HepG2 (cell line): ENCODE measurements around the gene C11orf54. TPM values are rescaled to one million over a fixed set of nuclear protein-coding genes. Genes with fewer than 3 reads are reported as not detected.

Experiments
- CBX2 ChIP-seq, 2 experiments: fragments of 200-600 bp in 1 of 2; sonication (generic); formaldehyde crosslinking in 1 of 2; IDR thresholded peaks; 2 replicates each; pipeline versions ENCODE4 v1.7.0 to v1.8.1; 2018 to 2022; ENCODE audit warnings: low read depth in 2 of 2, low read length in 1 of 2, mild to moderate bottlenecking in 1 of 2, missing genetic modification reagents in 1 of 2
- IKZF4 ChIP-seq: sonication (generic); formaldehyde crosslinking; IDR thresholded peaks from 2 replicates; pipeline ENCODE4 v1.5.1; 2020; ENCODE audit warnings: borderline replicate concordance, mild to moderate bottlenecking, low read depth, missing genetic modification reagents; ENCODE audit errors: not compliant biosample characterization
- KLF11 ChIP-seq: IDR thresholded peaks from 2 replicates; pipeline ENCODE4 v1.6.1; 2016; ENCODE audit warnings: missing compliant biosample characterization
- MED1 ChIP-seq: sonication (generic); formaldehyde crosslinking; IDR thresholded peaks from 2 replicates; pipeline ENCODE4 v1.4.0; 2020; ENCODE audit warnings: missing genetic modification reagents
- MYNN ChIP-seq: sonication (generic); formaldehyde crosslinking; IDR thresholded peaks from 2 replicates; pipeline ENCODE4 v1.4.0; 2020; ENCODE audit warnings: mild to moderate bottlenecking, low read depth, missing genetic modification reagents
- NCOR1 ChIP-seq: fragments of 200-600 bp; sonication (generic); IDR thresholded peaks from 2 replicates; pipeline ENCODE4 v1.7.0; 2017; ENCODE audit warnings: antibody characterized with exemption, low read length, borderline replicate concordance
- PRPF4 ChIP-seq: fragments of 200-400 bp; formaldehyde crosslinking; IDR thresholded peaks from 2 replicates; pipeline ENCODE4 v1.6.1; 2016; ENCODE audit warnings: low read length, low read depth; ENCODE audit not compliant: poor library complexity, severe bottlenecking
- RFXAP ChIP-seq: sonication (generic); formaldehyde crosslinking; IDR thresholded peaks from 2 replicates; pipeline ENCODE4 v1.4.0; 2020; ENCODE audit warnings: missing genetic modification reagents, borderline replicate concordance
- ZEB1 ChIP-seq: IDR thresholded peaks from 2 replicates; pipeline ENCODE4 v1.6.1; 2012; ENCODE audit warnings: mild to moderate bottlenecking, low read depth, inconsistent platforms; ENCODE audit not compliant: insufficient replicate concordance
- ZFP41 ChIP-seq: sonication (generic); formaldehyde crosslinking; IDR thresholded peaks from 2 replicates; pipeline ENCODE4 v1.4.0; 2020; ENCODE audit warnings: mild to moderate bottlenecking, missing genetic modification reagents, borderline replicate concordance
- ZNF138 ChIP-seq: sonication (generic); formaldehyde crosslinking; IDR thresholded peaks from 2 replicates; pipeline ENCODE4 v1.5.0; 2020; ENCODE audit warnings: mild to moderate bottlenecking, low read depth, missing genetic modification reagents
- ZNF383 ChIP-seq: sonication (generic); formaldehyde crosslinking; IDR thresholded peaks from 2 replicates; pipeline ENCODE4 v1.4.0; 2020; ENCODE audit warnings: missing genetic modification reagents, mild to moderate bottlenecking, borderline replicate concordance
- ZNF446 ChIP-seq: sonication (generic); formaldehyde crosslinking; IDR thresholded peaks from 2 replicates; pipeline ENCODE4 v1.5.0; 2020; ENCODE audit warnings: mild to moderate bottlenecking, missing genetic modification reagents
- ZNF761 ChIP-seq: sonication (generic); formaldehyde crosslinking; conservative IDR thresholded peaks from 2 replicates; pipeline ENCODE4 v1.4.0; 2020; ENCODE audit warnings: mild to moderate bottlenecking, missing genetic modification reagents
- polyA plus RNA-seq, 8 experiments: library from polyadenylated mRNA; depleted of rRNA in 3 of 8; stranded (reverse) in 7 of 8; unstranded in 1 of 8; fragments of >200 nt; fragmentation: Illumina TruSeq in 4 of 8; extraction: Trizol in 4 of 8; gene quantifications; 2 replicates each; pipeline versions ENCODE4 v1.2.1 to v1.2.3, GENCODE V29; 2011 to 2016; ENCODE audit warnings: low read depth in 4 of 8, missing spikeins in 1 of 8, mixed read lengths in 1 of 8; ENCODE audit not compliant: insufficient read depth in 1 of 8
- total RNA-seq, 5 experiments: library from RNA; depleted of rRNA; stranded (reverse); fragments of >200 nt; fragmentation: Illumina TruSeq; extraction: Trizol; gene quantifications; 2 replicates each; pipeline ENCODE4 v1.2.3, GENCODE V29; 2016; ENCODE audit warnings: low read depth in 1 of 5
- TF ChIP-seq, protein P1 (sequence below): sonication (generic); formaldehyde crosslinking; IDR thresholded peaks from 2 replicates; pipeline ENCODE4 v1.4.0; 2020; ENCODE audit warnings: low read depth, mild to moderate bottlenecking, missing genetic modification reagents
- TF ChIP-seq, protein P2 (sequence below): sonication (generic); formaldehyde crosslinking; IDR thresholded peaks from 2 replicates; pipeline ENCODE4 v1.4.0; 2020; ENCODE audit warnings: missing genetic modification reagents
- TF ChIP-seq, protein P3 (sequence below): sonication (generic); formaldehyde crosslinking; IDR thresholded peaks from 2 replicates; pipeline ENCODE4 v1.4.0; 2020; ENCODE audit warnings: mild to moderate bottlenecking, missing genetic modification reagents
- TF ChIP-seq, protein P4 (sequence below): sonication (generic); formaldehyde crosslinking; conservative IDR thresholded peaks from 2 replicates; pipeline ENCODE4 v1.4.0; 2020; ENCODE audit warnings: missing genetic modification reagents
- TF ChIP-seq, protein P5 (sequence below), 2 experiments: IDR thresholded peaks; 2 replicates each; pipeline ENCODE4 v1.6.1; 2011 to 2012; ENCODE audit warnings: low read length in 2 of 2, borderline replicate concordance in 1 of 2, low read depth in 1 of 2, mild to moderate bottlenecking in 1 of 2, moderate library complexity in 1 of 2

The C11orf54 gene
- total and polyA plus RNA-seq, 2 of the 13 experiments (the other 11 are each of a cell fraction or from before 2014, with no cell fraction given) = 42.7 to 50.1 TPM

DNA sequence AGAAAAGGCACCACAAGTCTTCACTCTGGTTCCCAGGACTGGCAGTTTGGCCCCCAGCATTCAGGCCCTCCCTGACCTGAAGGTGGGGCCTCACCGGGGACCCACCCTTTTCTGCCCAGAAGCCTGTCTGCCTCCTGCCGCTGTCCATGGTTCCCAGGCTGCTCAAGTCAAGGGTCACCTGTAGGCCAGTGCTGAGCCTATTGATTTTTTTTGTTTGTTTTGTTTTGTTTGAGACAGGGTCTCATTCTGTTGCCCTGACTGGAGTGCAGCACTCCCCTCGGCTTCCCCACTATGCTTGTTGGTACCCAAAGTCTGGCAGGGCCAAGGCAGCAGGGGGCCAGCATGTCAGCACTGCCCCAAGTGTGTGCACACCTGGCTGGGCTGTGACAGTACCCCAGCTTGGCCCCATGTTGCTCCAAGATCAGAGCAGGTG lies 31.6 kb downstream of the C11orf54 start (continued):
- no peak for TF ChIP-seq IKZF4 (CRISPR knock-in tag)
- TF ChIP-seq, protein P1, sequence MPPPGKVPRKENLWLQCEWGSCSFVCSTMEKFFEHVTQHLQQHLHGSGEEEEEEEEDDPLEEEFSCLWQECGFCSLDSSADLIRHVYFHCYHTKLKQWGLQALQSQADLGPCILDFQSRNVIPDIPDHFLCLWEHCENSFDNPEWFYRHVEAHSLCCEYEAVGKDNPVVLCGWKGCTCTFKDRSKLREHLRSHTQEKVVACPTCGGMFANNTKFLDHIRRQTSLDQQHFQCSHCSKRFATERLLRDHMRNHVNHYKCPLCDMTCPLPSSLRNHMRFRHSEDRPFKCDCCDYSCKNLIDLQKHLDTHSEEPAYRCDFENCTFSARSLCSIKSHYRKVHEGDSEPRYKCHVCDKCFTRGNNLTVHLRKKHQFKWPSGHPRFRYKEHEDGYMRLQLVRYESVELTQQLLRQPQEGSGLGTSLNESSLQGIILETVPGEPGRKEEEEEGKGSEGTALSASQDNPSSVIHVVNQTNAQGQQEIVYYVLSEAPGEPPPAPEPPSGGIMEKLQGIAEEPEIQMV (CRISPR knock-in tag) = 0 out of 2 replicates have a peak, but pooled peaks have one; percentile 6
- TF ChIP-seq, protein P2, sequence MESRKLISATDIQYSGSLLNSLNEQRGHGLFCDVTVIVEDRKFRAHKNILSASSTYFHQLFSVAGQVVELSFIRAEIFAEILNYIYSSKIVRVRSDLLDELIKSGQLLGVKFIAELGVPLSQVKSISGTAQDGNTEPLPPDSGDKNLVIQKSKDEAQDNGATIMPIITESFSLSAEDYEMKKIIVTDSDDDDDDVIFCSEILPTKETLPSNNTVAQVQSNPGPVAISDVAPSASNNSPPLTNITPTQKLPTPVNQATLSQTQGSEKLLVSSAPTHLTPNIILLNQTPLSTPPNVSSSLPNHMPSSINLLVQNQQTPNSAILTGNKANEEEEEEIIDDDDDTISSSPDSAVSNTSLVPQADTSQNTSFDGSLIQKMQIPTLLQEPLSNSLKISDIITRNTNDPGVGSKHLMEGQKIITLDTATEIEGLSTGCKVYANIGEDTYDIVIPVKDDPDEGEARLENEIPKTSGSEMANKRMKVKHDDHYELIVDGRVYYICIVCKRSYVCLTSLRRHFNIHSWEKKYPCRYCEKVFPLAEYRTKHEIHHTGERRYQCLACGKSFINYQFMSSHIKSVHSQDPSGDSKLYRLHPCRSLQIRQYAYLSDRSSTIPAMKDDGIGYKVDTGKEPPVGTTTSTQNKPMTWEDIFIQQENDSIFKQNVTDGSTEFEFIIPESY (CRISPR knock-in tag) = no peak
- TF ChIP-seq ZNF446 = peak; percentile 65; the same call in 1 of the 2 replicates
- TF ChIP-seq ZNF761 (CRISPR knock-in tag) = 0 out of 2 replicates have a peak, but pooled peaks have one; percentile 42
- no peak for TF ChIP-seq ZFP41 (CRISPR knock-in tag)
- TF ChIP-seq RFXAP (CRISPR knock-in tag) = 0 out of 2 replicates have a peak, but pooled peaks have one; percentile 53
- TF ChIP-seq MED1 (CRISPR knock-in tag) = 0 out of 2 replicates have a peak, but pooled peaks have one; percentile 32
- TF ChIP-seq, protein P3, sequence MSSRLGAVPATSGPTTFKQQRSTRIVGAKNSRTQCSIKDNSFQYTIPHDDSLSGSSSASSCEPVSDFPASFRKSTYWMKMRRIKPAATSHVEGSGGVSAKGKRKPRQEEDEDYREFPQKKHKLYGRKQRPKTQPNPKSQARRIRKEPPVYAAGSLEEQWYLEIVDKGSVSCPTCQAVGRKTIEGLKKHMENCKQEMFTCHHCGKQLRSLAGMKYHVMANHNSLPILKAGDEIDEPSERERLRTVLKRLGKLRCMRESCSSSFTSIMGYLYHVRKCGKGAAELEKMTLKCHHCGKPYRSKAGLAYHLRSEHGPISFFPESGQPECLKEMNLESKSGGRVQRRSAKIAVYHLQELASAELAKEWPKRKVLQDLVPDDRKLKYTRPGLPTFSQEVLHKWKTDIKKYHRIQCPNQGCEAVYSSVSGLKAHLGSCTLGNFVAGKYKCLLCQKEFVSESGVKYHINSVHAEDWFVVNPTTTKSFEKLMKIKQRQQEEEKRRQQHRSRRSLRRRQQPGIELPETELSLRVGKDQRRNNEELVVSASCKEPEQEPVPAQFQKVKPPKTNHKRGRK = no peak
- TF ChIP-seq PRPF4 = no peak
- peak; percentile 33; the same call in 1 of the 2 replicates for TF ChIP-seq NCOR1
- TF ChIP-seq, protein P4, sequence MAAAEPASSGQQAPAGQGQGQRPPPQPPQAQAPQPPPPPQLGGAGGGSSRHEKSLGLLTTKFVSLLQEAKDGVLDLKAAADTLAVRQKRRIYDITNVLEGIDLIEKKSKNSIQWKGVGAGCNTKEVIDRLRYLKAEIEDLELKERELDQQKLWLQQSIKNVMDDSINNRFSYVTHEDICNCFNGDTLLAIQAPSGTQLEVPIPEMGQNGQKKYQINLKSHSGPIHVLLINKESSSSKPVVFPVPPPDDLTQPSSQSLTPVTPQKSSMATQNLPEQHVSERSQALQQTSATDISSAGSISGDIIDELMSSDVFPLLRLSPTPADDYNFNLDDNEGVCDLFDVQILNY (CRISPR knock-in tag) = no peak
- TF ChIP-seq MYNN (CRISPR knock-in tag) = no peak
- TF ChIP-seq, protein P5, sequence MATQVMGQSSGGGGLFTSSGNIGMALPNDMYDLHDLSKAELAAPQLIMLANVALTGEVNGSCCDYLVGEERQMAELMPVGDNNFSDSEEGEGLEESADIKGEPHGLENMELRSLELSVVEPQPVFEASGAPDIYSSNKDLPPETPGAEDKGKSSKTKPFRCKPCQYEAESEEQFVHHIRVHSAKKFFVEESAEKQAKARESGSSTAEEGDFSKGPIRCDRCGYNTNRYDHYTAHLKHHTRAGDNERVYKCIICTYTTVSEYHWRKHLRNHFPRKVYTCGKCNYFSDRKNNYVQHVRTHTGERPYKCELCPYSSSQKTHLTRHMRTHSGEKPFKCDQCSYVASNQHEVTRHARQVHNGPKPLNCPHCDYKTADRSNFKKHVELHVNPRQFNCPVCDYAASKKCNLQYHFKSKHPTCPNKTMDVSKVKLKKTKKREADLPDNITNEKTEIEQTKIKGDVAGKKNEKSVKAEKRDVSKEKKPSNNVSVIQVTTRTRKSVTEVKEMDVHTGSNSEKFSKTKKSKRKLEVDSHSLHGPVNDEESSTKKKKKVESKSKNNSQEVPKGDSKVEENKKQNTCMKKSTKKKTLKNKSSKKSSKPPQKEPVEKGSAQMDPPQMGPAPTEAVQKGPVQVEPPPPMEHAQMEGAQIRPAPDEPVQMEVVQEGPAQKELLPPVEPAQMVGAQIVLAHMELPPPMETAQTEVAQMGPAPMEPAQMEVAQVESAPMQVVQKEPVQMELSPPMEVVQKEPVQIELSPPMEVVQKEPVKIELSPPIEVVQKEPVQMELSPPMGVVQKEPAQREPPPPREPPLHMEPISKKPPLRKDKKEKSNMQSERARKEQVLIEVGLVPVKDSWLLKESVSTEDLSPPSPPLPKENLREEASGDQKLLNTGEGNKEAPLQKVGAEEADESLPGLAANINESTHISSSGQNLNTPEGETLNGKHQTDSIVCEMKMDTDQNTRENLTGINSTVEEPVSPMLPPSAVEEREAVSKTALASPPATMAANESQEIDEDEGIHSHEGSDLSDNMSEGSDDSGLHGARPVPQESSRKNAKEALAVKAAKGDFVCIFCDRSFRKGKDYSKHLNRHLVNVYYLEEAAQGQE (IDR thresholded peaks at IDR 0.05; ENCODE audit: borderline replicate concordance in 1 of 2, low read depth in 1 of 2, low read length in 2 of 2) = peak; percentile 91 to 99
- no peak for TF ChIP-seq ZNF383 (CRISPR knock-in tag)
- TF ChIP-seq ZNF138 (CRISPR knock-in tag) = peak; percentile 81; the same call in 1 of the 2 replicates
- peak; percentile 59 for TF ChIP-seq ZEB1
- no peak for TF ChIP-seq CBX2 (IDR thresholded peaks at IDR 0.05; ENCODE audit: low read depth, low read length)
- no peak for TF ChIP-seq CBX2 (CRISPR knock-in tag; IDR thresholded peaks at IDR 0.05; ENCODE audit: low read depth)
- TF ChIP-seq KLF11 (CRISPR knock-in tag) = 0 out of 2 replicates have a peak, but pooled peaks have one; percentile 38
